Osteoblast (primary cell): Measurements from ENCODE around the gene KRT4. TPM values are rescaled to one million over a fixed set of nuclear protein-coding genes. Genes with fewer than 3 reads are reported as not detected.

Source experiments
- DNase-seq: peaks from one replicate; pipeline ENCODE4 v3.0.0; 2011; ENCODE audit warnings: low spot score, mixed read lengths; ENCODE audit not compliant: insufficient read length; ENCODE audit errors: missing footprints
- H2AFZ ChIP-seq: 2 replicates; pipeline ENCODE4 v1.6.0; 2011; ENCODE audit warnings: mild to moderate bottlenecking, low read length
- H3K27ac ChIP-seq: 2 replicates; pipeline ENCODE4 v1.5.1; 2011; ENCODE audit warnings: mild to moderate bottlenecking, low read depth, low read length, moderate library complexity
- H3K27me3 ChIP-seq: 2 replicates; pipeline ENCODE4 v1.6.0; 2012; ENCODE audit warnings: mild to moderate bottlenecking, control low read depth, inconsistent platforms, low read length, moderate library complexity; ENCODE audit not compliant: insufficient read depth
- H3K36me3 ChIP-seq: 2 replicates; pipeline ENCODE4 v1.5.1; 2011; ENCODE audit warnings: mild to moderate bottlenecking, low read length, control low read depth, moderate library complexity; ENCODE audit not compliant: insufficient read depth
- H3K4me1 ChIP-seq: 2 replicates; pipeline ENCODE4 v1.5.1; 2011; ENCODE audit warnings: mild to moderate bottlenecking, low read length, control low read depth, moderate library complexity; ENCODE audit not compliant: insufficient read depth
- H3K4me2 ChIP-seq: 2 replicates; pipeline ENCODE4 v1.6.0; 2011; ENCODE audit warnings: mild to moderate bottlenecking, low read length; ENCODE audit not compliant: insufficient read depth
- H3K4me3 ChIP-seq: fragments of 200-600 bp; sonication (generic); 3 replicates; pipeline ENCODE4 v1.5.1; 2012; ENCODE audit warnings: mild to moderate bottlenecking, low read length, inconsistent platforms; ENCODE audit not compliant: insufficient read depth
- H3K79me2 ChIP-seq: 2 replicates; pipeline ENCODE4 v1.6.0; 2012; ENCODE audit warnings: mild to moderate bottlenecking, low read length, control low read depth, inconsistent platforms; ENCODE audit not compliant: insufficient read depth
- H3K9me3 ChIP-seq: 2 replicates; pipeline ENCODE4 v1.5.1; 2011; ENCODE audit warnings: low read depth, low read length, control low read depth
- H4K20me1 ChIP-seq: 2 replicates; pipeline ENCODE4 v1.6.0; 2012; ENCODE audit warnings: mild to moderate bottlenecking, low read length, control low read depth; ENCODE audit not compliant: insufficient read depth
- total RNA-seq: library from RNA; depleted of rRNA; stranded (reverse); fragments of >200 nt; gene quantifications from 2 replicates; pipeline ENCODE4 v1.2.3, GENCODE V29; 2012
- TF ChIP-seq, protein P1 (sequence below): IDR thresholded peaks from 2 replicates; pipeline ENCODE4 v1.5.1; 2011; ENCODE audit warnings: mild to moderate bottlenecking, low read depth, low read length, moderate library complexity; ENCODE audit errors: extremely low read depth

KRT4 gene
- total RNA-seq, 1 donor: not detected

DNA sequence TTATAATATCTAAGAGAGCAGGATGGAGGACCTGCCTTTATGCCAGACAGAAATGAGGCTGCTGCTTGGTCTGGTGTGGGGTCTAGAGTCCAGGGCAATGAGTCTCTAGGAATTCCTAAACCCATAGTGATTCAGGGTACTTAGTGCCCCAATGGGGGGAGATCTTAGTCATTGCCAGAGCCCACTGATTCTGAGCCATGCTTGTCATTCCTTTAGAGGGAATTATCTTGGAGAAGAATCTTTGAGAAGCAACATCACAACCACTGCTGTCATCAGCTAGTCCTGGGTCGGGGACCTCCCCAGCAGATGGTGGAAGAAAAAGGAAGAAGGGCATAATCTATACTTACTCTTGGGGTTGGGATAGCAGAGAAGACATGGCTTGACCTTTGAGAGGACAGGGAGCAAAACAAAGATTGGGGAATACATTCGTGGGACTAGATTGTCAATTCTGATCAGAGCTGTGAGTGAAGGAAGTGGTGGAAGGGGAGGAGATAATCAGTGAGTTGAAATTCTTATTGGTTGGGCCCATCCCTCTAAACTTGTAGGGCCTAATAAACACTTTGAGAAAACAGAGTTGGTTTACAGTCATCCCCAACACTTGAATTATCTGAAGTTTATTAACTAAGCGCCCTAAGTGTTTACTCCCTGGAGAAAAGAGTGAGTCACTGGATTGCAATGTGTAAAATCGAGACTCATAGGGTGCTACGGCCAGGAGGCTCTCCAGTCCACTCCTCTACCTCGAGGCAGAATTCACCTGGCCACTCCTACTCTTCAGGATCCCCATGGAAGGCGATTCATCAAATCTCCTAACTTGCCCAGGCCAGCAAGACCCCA, 15.0 kb downstream of the KRT4 start:
- Histone ChIP-seq H3K27ac (peak overlapping the region; percentile 11), H3K27me3 (no peaks in the 10 kb centered on the region), H3K79me2 (no peaks in the 10 kb centered on the region), H3K4me2 (no peak overlapping the region), H3K9me3 (no peaks in the 10 kb centered on the region), H3K36me3 (no peaks in the 10 kb centered on the region), H2AFZ (no peak overlapping the region), H3K4me3 (no peak overlapping the region), H3K4me1 (peaks cover 11% of the 10 kb centered on the region), H4K20me1 (no peaks in the 10 kb centered on the region)
- TF ChIP-seq, protein P1, sequence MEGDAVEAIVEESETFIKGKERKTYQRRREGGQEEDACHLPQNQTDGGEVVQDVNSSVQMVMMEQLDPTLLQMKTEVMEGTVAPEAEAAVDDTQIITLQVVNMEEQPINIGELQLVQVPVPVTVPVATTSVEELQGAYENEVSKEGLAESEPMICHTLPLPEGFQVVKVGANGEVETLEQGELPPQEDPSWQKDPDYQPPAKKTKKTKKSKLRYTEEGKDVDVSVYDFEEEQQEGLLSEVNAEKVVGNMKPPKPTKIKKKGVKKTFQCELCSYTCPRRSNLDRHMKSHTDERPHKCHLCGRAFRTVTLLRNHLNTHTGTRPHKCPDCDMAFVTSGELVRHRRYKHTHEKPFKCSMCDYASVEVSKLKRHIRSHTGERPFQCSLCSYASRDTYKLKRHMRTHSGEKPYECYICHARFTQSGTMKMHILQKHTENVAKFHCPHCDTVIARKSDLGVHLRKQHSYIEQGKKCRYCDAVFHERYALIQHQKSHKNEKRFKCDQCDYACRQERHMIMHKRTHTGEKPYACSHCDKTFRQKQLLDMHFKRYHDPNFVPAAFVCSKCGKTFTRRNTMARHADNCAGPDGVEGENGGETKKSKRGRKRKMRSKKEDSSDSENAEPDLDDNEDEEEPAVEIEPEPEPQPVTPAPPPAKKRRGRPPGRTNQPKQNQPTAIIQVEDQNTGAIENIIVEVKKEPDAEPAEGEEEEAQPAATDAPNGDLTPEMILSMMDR: no peak
- DNase-seq: no peak

DNA sequence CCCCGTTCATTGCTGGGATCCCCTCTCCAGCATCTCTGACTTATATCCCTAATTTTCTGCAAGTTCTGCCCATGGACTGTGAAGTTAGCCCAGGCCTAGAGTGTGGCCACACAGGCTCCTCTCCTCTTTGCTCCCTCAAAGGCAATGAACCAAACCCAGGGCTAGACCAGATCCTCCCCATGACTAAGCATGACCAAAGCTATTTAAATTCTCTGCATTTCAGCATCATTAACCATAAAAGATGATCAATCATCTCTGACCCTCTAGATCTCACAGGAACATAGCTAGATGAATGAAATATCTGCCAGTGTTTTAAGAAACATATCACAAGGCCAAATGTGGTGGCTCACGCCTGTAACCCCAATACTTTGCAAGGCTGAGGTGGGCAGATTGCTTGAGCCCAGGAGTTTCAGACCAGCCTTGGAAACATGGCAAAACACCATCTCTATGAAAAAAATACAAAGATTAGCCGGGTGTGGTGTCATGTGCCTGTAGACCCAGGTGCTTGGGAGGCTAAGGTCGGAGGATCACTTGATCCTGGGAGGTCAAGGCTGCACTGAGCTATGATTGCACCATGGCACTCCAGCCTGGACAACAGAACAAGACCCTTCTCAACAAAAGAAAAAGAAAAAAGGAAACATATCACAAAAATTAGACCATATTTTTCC, 15.8 kb downstream of the KRT4 start:
- Histone ChIP-seq H4K20me1 (no peaks in the 10 kb centered on the region), H3K4me1 (peaks cover 11% of the 10 kb centered on the region), H3K27ac (peak overlapping the region; percentile 11), H3K9me3 (no peaks in the 10 kb centered on the region), H3K4me3 (no peak overlapping the region), H3K4me2 (no peak overlapping the region), H2AFZ (no peak overlapping the region), H3K36me3 (no peaks in the 10 kb centered on the region), H3K27me3 (no peaks in the 10 kb centered on the region), H3K79me2 (no peaks in the 10 kb centered on the region)
- TF ChIP-seq, protein P1: no peak
- peak; percentile 87 for DNase-seq

DNA sequence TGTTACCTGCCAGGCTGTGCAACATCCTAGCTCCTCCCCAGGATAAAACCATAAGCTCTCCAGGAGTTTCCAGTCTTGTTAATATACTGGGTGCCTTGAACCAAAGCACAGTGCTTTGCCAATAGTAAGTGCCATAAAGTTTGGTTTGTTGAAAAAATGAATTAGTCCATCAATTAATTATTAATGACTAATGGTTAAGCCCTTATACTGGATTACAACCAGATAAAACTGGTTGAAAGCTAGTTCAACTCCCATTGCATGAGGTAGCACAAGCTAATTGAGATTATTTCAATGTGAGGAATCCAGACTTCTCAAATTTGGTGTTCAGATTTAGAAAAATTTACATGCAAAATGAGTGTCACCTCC, 16.4 kb downstream of the KRT4 start:
- Histone ChIP-seq H3K27ac (no peak overlapping the region), H3K4me2 (no peak overlapping the region), H3K9me3 (no peaks in the 10 kb centered on the region), H3K36me3 (no peaks in the 10 kb centered on the region), H3K79me2 (no peaks in the 10 kb centered on the region), H3K4me1 (peaks cover 11% of the 10 kb centered on the region), H4K20me1 (no peaks in the 10 kb centered on the region), H3K27me3 (peaks cover 5% of the 10 kb centered on the region), H3K4me3 (no peak overlapping the region), H2AFZ (no peak overlapping the region)
- TF ChIP-seq, protein P1: no peak
- DNase-seq: no peak

DNA sequence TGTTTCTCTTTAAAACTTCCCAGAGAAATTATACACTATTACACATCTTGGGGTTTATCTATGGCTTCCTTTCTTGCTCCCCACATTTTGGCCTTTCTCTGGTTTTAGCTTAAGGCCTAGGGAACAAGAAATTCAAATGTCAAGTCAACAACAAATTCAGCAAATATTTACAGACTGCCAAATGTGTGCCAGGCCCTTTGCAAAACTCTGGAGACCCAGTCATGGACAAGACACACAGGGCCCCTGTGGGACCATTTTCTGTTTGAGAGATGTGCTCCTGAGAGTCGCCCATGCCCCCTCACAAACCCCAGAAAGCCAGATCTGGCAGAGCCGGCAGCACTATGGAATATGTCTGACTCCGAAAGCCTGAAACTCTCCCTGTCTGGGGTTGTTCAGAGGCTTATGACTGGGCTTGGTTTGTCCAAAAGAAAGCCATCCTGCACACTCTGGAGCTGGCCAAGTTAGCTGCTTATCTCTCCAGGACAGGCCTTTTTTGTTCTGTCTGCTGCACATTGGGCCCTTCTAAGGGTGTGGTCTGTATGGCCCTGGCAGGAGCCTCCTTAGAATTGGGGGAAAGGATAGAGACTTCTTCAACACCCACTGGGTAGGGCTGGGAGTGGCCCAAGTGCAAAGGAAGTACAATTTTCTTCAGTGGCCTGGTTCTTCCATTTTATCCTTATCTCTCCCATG, 16.9 kb downstream of the KRT4 start:
- peaks cover 9% of the 10 kb centered on the region for H3K27me3 ChIP-seq
- TF ChIP-seq, protein P1: no peak
- no peak overlapping the region for H3K4me3 ChIP-seq
- no peak overlapping the region for H2AFZ ChIP-seq
- DNase-seq: no peak
- H3K79me2 ChIP-seq: no peaks in the 10 kb centered on the region
- peaks cover 11% of the 10 kb centered on the region for H3K4me1 ChIP-seq
- no peak overlapping the region for H3K27ac ChIP-seq
- H3K4me2 ChIP-seq: no peak overlapping the region
- H3K9me3 ChIP-seq: no peaks in the 10 kb centered on the region
- H3K36me3 ChIP-seq: no peaks in the 10 kb centered on the region
- H4K20me1 ChIP-seq: no peaks in the 10 kb centered on the region
